ENCODE data around the gene GHRH.

Gene GHRH

GRCh38 chr20:37260923-37261322, 691 bp downstream of the GHRH start:
- no peak for FAIRE-seq

- no peak for FAIRE-seq
These were observed 1.7 kb downstream of the GHRH start for GRCh38 chr20:37259865-37260264.

GRCh38 chr20:37259031-37259430, 2.6 kb downstream of the GHRH start:
- FAIRE-seq = no peak

GRCh38 chr20:37257988-37258387, 3.6 kb downstream of the GHRH start:
- no peak for FAIRE-seq

GRCh38 chr20:37257530-37257929, 4.1 kb downstream of the GHRH start:
- no peak for FAIRE-seq

GRCh38 chr20:37256286-37256685, 5.3 kb downstream of the GHRH start:
- no peak for FAIRE-seq

GRCh38 chr20:37254114-37254878, 7.3 kb downstream of the GHRH start:
- FAIRE-seq = no peak

- no peak for FAIRE-seq
These were observed 8.5 kb downstream of the GHRH start for GRCh38 chr20:37253087-37253486.

GRCh38 chr20:37251825-37252477, 9.7 kb downstream of the GHRH start:
- no peak for FAIRE-seq

GRCh38 chr20:37249304-37249703, 12.3 kb downstream of the GHRH start:
- no peak for FAIRE-seq

GRCh38 chr20:37247547-37247946, 14.1 kb downstream of the GHRH start:
- no peak for FAIRE-seq

GRCh38 chr20:37246736-37247135, 14.9 kb downstream of the GHRH start:
- FAIRE-seq = no peak

GRCh38 chr20:37245216-37246150, 16.1 kb downstream of the GHRH start:
- no peak for FAIRE-seq

GRCh38 chr20:37244572-37244957, 17.0 kb downstream of the GHRH start:
- no peak for FAIRE-seq

- FAIRE-seq = no peak
These were observed 17.6 kb downstream of the GHRH start for GRCh38 chr20:37243937-37244571.

GRCh38 chr20:37243076-37243936, 18.3 kb downstream of the GHRH start:
- FAIRE-seq = no peak

GRCh38 chr20:37242503-37242902, 19.1 kb downstream of the GHRH start:
- FAIRE-seq = no peak

- FAIRE-seq = no peak
These were observed 21.1 kb downstream of the GHRH start for GRCh38 chr20:37240337-37241067.

GRCh38 chr20:37238935-37239451, 22.6 kb downstream of the GHRH start:
- FAIRE-seq = no peak

- no peak for FAIRE-seq
These were observed 23.2 kb downstream of the GHRH start for GRCh38 chr20:37238426-37238825.

- no peak for FAIRE-seq
These were observed 24.0 kb downstream of the GHRH start for GRCh38 chr20:37237656-37238055.

All from G401.6 (cell line).